HG03342 (cell line): Measurements from ENCODE around the gene SEPTIN12.

Source experiments
- ATAC-seq: cut with Tn5 transposase; IDR thresholded peaks from one replicate; pipeline ENCODE4 v1.9.1; 2021; ENCODE audit warnings: mild to moderate bottlenecking, moderate library complexity; ENCODE audit not compliant: unreplicated experiment

Gene SEPTIN12, protein sequence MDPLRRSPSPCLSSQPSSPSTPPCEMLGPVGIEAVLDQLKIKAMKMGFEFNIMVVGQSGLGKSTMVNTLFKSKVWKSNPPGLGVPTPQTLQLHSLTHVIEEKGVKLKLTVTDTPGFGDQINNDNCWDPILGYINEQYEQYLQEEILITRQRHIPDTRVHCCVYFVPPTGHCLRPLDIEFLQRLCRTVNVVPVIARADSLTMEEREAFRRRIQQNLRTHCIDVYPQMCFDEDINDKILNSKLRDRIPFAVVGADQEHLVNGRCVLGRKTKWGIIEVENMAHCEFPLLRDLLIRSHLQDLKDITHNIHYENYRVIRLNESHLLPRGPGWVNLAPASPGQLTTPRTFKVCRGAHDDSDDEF

DNA sequence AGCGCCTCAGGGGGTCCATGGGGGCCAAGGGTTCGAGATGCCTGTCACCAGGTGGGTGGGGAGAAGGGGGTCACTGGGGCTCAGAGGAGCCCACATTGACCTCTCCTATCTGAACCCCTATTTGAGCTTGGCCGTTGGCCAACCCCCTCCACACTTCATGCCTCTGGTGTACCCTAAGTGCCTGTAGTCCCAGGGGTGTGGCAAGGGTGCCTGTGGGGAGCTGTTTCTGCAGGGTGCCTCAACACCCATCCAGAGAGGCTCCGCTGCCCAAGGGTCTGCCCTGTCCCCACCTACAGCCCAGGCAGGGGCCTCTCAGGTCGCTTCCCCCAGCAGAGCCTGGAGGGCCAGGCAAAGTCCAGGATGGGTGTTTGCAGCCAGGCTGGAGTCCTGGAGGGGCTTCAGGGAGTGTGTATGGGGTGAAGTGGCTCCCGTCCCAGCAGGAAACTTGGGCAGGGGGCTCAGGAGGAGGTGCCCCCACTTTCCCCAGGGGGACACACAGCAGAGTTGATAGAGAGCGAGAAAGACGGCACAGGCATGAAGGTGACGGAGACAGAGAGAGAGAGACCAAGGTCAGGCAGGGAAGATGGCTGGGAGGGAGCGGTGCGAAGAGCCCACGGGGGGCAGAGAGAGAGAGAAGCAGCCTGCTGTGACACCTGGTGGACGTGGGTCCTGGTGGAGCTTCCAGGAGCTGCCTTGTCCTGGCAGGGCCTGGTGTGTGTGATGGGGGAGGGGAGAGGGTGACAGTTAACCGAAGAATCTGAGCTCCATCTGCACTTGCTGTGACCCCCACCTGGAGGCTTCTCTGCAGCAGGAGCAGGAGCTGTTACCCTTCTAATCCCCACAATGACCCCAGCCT is at the start of gene SEPTIN12:
Gene SEPTIN12 (minus strand): TSS at position 719 of the 856 bp plus-strand sequence. CDS start 700 bp downstream, at position 19.
- no peak for ATAC-seq

DNA sequence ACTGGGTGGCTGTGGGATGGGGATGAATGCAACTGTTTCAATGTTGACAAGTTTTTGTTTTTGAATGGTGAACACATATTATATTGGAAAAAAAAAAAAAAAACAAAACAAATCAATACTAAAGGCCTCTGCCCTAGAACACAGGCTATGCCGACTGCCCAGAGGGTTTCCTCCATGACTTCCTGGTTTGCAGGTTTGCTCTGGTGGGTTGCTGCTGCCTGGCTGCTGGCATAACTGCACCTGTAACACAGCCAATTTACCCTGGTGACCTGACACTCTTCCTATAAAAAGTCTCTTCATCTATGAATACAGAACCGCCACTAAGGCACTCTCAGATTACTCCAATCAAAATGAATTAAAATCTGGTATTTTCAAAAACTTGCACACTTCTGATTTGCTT is 48.6 kb upstream of the SEPTIN12 start:
- ATAC-seq: no peak

DNA sequence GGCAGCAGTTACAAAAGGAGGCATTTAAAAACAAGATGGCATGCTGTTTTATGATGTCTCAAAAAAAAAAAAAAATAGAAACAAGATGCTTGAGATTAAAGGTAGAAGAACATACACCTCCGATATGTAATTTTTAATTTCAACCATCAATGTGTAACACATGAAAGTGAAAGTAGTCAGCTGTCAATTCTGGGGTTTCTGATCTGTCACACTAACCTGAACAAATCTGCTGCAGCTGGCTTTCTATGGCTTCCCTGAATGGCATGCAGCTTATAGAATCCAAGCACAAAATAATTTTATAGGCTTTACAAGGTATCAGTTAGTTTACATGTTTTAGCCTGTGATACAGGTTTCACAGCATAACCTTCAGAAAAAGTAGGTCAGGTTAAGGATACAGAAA is 45.4 kb upstream of the SEPTIN12 start:
- ATAC-seq: no peak

DNA sequence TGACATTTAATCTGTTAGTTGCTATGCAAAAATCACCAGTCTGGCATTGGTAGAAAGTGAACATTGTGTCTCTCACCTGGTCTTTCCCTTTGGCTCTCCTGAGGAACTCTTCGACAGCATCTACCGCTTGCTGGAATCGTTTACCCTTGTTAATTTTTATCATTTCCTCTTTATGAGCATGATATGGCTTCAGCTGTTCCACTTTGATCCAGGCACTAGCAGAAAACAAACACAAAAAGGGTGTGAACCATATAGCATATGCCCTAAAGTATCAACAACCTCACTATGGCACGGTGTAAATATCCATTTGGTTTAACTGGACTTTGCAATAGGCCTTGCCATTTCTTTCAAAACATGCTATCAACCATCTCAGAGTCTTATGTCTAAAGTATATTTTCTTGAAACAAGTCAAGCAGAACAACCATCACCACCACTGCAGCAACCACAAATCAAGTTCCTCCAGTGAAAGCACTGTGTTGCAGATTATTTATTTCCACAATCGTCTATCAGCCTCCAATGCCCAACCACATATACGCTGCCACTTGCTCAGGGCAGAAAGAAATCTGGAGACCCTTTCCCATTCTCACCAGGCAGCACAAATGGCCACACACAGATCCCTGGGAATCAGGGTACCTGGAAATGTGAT is 44.7 kb upstream of the SEPTIN12 start:
- ATAC-seq: no peak

DNA sequence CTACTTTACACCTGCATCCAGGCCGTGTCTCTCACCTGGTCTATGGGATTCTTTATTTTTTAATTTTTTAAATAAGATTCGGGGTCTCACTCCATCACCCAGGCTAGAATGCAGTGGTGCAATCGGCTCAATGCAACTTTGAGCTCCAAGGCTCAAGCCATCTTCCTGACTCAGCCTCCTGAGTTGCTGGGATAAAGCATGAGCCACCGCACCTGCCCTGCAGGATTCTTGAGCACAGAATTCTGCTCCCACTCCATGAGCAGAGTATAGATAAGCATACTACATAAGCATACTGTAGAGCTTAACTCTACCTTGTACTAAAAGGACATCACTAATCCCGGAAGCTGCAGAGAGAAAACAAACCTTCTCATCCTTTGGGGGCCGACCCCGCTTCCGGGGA is 43.5 kb upstream of the SEPTIN12 start:
- no peak for ATAC-seq

DNA sequence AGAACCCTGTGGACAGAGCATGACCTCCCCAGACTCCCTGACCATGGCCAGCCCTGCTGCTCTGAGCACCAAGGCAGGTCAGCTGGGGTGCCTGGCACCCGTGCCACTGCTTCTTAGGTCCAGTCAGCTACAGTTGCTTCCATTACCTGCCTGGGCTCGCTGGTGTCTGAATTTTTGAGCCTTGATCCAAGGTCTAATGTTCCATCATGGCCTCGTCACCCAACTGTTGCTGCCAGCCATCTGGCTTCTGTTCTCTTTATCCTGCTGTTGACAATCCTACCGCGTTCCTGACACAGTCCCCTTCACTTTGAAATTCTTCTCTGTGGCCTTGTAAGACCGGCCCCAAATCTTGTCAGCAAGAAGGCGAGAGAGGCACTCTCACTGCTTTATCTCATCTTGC is 42.3 kb upstream of the SEPTIN12 start:
- ATAC-seq: no peak

DNA sequence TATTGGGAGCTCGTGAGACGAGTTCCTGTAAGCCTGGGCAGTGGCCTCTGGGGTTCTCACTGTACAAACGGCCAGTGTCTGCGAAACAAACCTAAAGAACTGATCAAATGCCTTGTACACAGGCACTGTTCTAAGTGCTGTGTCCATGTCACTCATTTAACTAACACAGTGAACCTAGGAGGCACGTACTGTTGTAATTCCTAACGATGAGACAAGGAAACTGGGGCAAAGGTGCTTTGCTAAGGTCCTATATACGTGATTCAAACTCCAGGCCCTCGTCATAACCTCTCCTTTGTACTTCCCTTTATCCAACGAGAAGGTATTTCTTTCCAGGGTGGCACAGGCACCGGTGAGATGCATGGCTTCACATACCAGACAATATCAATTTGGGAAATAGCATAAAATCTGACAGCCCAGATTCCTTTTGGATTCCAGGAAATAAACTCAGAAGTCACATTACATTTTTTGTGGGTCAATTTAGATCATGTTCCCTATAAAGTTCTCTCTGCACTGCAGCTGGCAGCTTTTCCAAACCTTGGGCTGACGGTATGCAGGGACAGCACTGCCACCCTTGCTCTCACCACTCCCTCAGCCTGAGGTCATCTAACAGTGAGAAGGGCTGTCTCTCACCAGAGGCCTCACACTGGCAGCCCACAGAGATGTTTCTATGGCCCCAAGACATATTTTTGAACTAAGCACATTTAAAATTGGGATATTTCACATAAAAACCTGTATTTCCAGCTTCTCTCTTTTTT is 40.6 kb upstream of the SEPTIN12 start:
- no peak for ATAC-seq

DNA sequence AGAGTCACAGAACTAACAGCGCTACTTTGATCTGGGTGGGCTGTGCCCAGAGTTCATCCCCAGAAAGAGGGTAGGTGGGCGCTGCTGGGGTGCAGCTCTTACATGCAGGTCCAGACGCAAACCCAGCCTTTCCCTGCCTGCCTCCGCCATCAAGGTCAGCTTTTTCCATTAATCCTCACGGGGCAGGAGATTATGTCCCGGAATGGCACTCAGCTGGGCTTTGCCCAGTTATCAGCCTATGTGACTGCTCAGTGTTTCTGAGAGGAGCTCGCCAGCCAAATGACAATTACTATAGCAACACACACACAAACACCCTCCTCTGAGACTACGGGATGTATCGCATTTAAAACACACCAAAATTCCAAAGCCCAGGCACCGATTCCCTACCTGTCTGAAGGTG is 38.8 kb upstream of the SEPTIN12 start:
- ATAC-seq: no peak

DNA sequence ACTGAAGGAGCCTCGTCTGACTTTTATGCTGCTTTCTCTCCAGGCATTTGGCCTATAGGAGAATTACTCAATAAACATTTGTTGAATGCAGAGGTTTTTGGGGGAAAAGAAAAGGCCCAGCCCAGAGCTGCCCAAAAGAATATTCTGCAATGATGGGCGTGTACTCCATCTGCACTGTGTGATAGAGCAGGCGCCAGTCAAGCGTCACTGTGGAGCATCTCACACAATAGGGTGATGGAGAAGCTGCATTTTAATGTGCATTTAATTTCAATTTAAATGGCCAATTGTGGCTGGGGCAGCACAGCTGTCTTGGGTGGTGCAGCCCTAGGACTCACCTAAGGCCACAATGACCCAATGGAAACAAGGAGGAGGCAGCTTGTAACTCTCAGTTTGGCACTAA is 38.4 kb upstream of the SEPTIN12 start:
- no peak for ATAC-seq

DNA sequence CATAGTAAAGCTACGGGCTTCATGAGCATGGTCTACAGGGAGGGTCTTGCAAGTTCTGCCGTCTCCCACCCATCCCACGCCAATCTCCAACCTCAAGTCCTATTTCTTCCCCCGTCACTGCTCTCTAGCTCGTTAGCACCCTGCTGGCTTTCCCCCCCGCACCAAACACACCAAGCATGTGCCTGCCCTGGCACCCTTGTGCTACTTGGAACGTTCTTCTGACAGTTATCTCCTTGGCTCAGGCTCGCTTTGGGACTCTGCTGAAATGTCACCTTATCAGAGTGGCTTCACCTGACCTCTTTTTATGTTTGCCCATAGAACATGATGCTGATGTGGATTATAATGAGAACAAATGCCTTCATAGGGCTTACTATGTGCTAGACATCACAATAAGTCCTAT is 37.1 kb upstream of the SEPTIN12 start:
- no peak for ATAC-seq

DNA sequence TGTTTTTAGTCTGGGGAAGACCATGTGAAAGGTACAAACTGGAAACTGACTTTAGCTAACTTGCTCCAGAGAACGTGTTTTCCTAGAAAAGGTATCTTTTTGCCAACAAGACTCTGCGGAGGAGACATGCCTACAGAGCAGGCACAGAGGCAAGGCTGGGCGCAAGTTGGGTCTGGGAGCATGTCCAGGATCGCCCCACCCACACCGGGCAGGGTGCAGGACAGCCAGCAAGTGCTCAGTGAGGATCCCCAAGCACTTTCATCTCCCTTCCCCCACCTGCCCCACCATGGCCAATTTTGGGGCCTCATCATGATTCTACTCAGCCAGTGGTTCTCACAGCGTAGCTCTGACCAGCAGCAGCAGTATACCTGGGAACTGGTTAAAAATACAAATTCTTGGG is 32.5 kb upstream of the SEPTIN12 start:
- no peak for ATAC-seq

DNA sequence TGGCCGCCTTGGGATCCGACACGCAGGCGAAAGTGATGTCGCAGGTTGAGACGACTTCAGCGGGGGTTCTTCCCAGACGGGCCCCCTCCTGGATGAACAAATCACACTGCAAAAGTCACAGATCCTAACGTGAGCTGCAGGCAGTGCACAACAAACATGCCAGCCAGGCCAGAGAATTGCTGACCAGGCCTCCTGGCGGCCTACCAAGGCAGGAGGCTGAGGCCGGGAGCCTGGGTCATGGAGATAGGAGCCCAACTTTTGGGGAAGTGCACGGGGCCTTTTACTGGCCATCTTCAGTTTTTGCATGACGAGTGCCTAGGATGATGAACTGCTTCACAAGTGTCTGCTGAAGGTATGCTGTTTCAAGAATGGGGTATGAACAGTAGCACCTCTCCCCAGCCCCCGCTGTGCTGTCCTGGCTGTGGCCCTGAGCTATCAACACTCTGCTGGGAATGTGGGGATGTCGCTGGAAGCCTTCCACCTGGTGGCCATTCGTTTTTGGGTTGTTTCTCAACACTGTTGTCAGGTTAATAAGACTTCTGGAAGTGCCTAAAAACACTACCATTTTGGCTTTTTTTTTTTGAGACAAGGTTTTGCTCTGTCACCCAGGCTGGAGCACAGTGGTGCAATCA is 26.5 kb upstream of the SEPTIN12 start:
- ATAC-seq: no peak

DNA sequence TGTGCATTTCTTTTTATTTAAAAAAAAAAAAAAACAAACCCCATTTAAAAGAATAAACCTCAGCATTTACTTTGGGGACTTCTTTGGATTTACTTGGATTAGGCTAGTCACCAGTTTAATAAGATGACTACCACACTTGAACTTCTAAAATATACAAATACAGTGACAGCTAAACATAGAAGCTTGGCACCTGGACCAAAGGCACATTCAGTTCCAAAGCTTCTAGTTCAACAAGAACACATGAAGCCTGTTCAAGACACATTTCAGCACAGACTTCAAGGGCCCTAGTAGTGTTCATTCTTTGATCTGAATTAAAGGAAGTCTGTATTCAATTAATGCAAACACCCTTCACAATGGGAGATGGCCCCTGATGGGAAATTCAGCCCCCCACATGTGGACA is 25.9 kb upstream of the SEPTIN12 start:
- ATAC-seq: no peak

DNA sequence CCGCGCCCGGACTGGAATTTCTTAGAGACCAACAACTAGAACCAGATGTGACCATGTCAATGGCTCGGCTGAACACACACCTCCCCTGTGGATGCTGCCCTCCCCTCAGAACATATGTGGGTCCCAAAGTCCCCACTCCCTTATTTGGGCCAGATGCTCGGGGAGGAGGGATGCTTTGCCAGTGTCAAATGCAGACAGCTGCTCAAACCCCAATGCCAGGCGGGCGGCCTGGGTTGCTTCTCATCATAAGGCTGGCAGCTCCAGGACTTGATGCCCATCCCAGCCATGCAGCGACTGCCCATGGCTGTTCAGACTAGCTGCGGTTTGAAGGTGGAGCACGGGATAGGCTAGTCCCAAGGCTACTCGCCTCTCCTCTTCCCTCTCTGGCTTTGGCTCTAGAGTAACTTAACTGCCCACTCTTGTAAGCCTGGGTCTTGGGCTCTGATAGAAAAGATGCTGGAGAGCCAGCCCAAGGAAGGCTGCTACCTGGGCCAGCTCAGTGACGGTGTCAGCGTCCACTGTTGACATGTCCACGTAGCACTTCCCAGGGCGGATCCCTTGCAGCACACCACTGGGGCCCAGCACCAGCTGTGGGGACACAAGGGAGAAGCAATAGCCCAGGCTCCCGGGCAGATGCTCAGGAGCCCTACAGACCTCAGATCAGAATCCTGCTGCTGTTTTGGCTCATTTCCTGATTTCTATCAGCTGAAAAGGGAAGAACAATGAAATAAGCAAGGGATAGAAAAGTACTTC is 25.3 kb upstream of the SEPTIN12 start:
- no peak for ATAC-seq

DNA sequence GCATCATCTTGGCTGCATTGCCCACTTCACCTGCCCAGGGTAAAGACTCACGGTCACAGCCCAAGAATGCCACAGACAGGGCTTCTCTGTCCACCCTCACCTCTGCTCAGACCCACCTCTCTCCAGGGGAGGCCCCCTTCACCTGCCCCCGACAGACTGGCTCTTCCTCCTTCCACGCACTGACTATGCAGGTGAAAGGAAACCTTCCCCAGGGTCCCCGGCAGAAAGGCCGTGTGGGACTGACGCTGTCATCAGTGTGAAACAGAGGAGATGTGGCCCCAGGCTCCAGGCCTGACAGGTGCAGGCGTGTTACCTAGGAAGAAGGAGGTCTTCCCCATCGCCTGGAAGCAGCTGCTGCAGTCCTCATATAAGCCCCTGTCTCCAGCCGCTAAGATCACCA is 23.6 kb upstream of the SEPTIN12 start:
- no peak for ATAC-seq

DNA sequence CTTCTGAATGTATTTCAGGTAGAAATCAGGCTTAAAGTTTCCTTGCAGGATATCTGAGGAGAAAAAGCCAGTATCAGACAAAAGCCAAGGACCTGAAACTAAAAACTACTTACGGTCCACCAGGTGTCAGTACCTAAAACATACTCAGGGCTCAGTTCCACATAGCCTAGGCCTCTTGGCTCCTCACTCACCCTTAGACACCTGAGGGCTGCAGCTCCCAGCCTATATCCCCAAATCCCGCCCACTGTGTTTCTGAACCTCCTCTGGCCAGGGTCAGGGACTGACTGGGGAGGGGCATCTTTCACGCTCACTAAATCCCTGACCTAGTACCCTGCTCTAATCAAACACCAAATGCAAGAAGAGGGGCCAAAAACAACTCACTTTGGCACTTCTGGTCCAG is 23.1 kb upstream of the SEPTIN12 start:
- no peak for ATAC-seq

DNA sequence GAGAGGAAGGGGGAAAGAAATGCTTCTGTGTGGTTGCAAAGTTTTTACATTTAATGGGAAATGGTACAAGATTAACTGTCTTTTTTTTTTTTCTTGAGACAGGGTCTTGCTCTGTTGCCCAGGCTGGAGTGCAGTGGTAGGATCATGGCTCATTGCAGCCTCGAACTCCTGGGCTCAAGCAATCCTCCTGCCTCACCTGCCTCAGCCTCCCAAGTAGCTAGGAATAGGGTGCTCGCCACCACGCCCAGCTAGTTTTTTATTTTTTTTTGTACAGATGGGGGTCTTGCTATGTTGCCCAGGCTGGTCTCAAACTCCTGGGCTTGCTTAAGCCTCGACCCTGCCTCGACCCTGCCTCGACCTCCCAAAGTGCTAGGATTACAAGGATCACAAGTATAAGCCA is 18.1 kb upstream of the SEPTIN12 start:
- no peak for ATAC-seq

DNA sequence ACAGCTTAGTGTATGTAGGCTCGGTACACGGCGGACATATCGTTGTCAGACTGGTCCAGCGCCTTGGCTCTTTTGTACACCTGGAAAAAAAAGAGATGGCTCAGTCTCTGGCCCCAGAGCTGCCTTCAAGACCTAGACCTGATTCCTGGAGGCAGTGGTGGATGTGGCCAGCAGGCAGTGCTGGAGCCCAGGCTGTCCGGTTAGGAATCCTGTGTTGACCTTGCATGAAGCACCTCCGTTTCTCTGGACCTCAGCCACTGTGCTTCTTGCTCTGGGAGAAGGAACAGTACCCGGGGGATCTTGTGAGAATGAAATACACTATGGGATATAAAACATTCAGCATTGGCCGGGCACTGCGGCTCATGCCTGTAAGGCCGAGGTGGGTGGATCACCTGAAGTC is 17.1 kb upstream of the SEPTIN12 start:
- ATAC-seq: no peak

DNA sequence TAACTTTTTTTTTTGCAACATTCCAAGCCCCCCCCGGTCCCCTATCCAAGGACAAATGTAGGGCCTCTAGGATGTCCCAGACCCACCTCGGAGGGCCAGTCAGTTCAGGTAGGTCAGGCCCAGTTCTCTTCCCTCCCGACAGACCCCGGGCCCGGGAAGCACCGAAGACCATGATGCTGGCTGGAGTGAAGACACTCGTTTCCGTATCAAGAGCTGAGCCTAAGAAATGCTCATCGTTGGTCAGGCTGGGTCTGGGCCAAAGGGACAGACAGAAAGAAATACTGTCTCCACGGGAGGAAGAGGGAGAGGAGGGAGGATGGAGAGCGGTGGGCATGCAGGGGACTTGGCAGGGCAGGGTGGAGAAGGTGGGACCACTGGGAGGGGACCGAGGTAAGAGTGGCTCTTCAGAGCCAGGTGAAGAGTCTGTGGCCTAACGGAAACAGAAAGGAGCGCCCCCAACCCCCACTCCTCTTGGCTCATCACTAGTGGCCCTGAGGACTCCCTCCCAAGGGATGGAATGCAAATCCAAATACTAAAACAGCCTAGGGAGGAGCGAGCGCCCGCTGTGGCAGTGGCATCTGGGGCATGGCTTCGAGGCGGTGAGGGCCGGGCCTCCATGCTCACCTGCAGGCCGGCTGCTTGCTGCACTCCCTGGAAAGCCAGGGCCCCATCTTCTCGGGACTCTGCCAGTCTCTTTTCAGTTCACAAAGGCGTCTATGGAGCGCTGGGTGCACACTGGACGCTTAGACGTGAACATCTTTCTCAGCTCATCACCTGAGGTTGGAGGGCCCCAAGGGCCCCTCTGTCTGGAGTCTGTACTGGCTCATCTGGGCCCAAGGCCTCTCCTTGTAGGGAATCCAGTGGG is 16.0 kb upstream of the SEPTIN12 start:
- no peak for ATAC-seq
